Pancreas (tissue), 10 donors: Measurements from ENCODE around the gene MTG2. TPM values are rescaled to one million over a fixed set of nuclear protein-coding genes. Genes with fewer than 3 reads are reported as not detected.

Experiments used
- ATAC-seq, 4 donors: fragments of 200-7000 bp; cut with Tn5 transposase; one replicate each; pipeline versions ENCODE4 v1.8.0 to v1.9.1; 2020; ENCODE audit warnings: mild to moderate bottlenecking in 4 of 4, moderate library complexity in 4 of 4
- DNase-seq, 6 donors: peaks; one replicate each; pipeline ENCODE4 v3.0.0-alpha.2; 2020
- FAIRE-seq: peaks from 2 replicates; lab custom pipeline; 2012; peaks lifted over from hg19 to GRCh38; lab: Jason Lieb, UNC
- H3K27ac ChIP-seq, 4 donors: fragments of 200-600 bp; sonication (generic); 1 replicate in 3 of 4; 2 replicates in 1 of 4; pipeline versions ENCODE4 v1.5.0 to v1.8.0; 2020
- H3K27me3 ChIP-seq, 4 donors: fragments of 200-600 bp; one replicate each; pipeline ENCODE4 v1.8.0; 2021
- H3K36me3 ChIP-seq, 3 donors: fragments of 200-600 bp; sonication (generic) in 1 of 3; one replicate each; pipeline versions ENCODE4 v1.5.0 to v1.8.0; 2020 to 2021
- H3K4me1 ChIP-seq, 3 donors: fragments of 200-600 bp; one replicate each; pipeline ENCODE4 v1.8.0; 2021
- H3K4me3 ChIP-seq, 4 donors: fragments of 200-600 bp; sonication (generic) in 2 of 4; one replicate each; pipeline versions ENCODE4 v1.5.0 to v1.8.0; 2020 to 2021
- H3K9me3 ChIP-seq, 4 donors: fragments of 200-600 bp; one replicate each; pipeline ENCODE4 v1.8.0; 2021
- CTCF ChIP-seq, 4 donors: fragments of 200-600 bp; sonication (generic) in 3 of 4; IDR thresholded peaks; one replicate each; pipeline versions ENCODE4 v1.5.0 to v1.8.0; 2021; ENCODE audit warnings: antibody characterized with exemption in 4 of 4
- WGBS, 2 donors: extraction: QIAGEN DNeasy Blood & Tissue Kit; methylation state at CpG; one replicate each; pipeline ENCODE4 v1.1.7; 2013; 5-methylcytosine and 5-hydroxymethylcytosine counted together
- intact Hi-C, 3 donors: fragments of 100-400 bp; cut with DNase I; formaldehyde crosslinking; loops; one replicate each; pipeline versions ENCODE4 v1.11.1 to v1.14.2; 2022
- polyA plus RNA-seq, 2 donors: library from polyadenylated mRNA; stranded (reverse); fragments of 200-250 nt; gene quantifications; one replicate each; pipeline ENCODE4 v1.2.3, GENCODE V29; 2013
- total RNA-seq, 6 donors: library from RNA; stranded (reverse); fragmentation: NEBNext Ultra II Directional in 4 of 6; extraction: Animal tissue kit (Norgen Biotek cat#: 25700) in 4 of 6; gene quantifications; one replicate each; pipeline versions ENCODE4 v1.2.1 to v1.2.4, GENCODE V29; 2021 to 2023
- donor health status: healthy with polysubstance abuse.
- donor health status: DM: no; HTN: no; CAD: no; lungs with moderate emphysema.
- donor health status: DM: no; HTN: no; CAD: no.
- donor health status: control.
- donor health status: control.
- donor health status: Bipolar disorder and iron deficiency.
- donor health status: DM: yes; HTN: yes; CAD: no.
- donor health status: DM: no; HTN: no; CAD: no.
- donor health status: DM: no; HTN: no; CAD: no.
- donor health status: DM: yes; HTN: yes; CAD: no.

Gene MTG2, protein sequence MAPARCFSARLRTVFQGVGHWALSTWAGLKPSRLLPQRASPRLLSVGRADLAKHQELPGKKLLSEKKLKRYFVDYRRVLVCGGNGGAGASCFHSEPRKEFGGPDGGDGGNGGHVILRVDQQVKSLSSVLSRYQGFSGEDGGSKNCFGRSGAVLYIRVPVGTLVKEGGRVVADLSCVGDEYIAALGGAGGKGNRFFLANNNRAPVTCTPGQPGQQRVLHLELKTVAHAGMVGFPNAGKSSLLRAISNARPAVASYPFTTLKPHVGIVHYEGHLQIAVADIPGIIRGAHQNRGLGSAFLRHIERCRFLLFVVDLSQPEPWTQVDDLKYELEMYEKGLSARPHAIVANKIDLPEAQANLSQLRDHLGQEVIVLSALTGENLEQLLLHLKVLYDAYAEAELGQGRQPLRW
- total RNA-seq (10 to 100 TPM in 5 of 6 donors, 1 to 10 TPM in 1; 9.7 to 21.1 (median 13.1) TPM), polyA plus RNA-seq (10 to 100 TPM; 36.2 to 55.3 TPM)

GRCh38 chr20:62182469-62183425, at the start of gene MTG2:
TSS of gene MTG2 (plus strand) at chr20:62183028. CDS start at chr20:62193421, 10,393 bp downstream.
- Histone ChIP-seq H3K9me3 (no peaks in the 10 kb centered on the region), H3K27me3 (no peaks in the 10 kb centered on the region), H3K36me3 (peaks cover 0 to 6% (median 0%) of the 10 kb centered on the region in 3 donors), H3K4me3 (peak within 1 kb of the TSS; percentile 80 to 98 (median 97)), H3K27ac (peak within 1 kb of the TSS; percentile 82 to 90 (median 88)), H3K4me1 (peaks cover 0 to 18% (median 0%) of the 10 kb centered on the region in 3 donors)
- FAIRE-seq = no peak
- 0 to 1% methylated on average over 87 to 96 of the region's 96 CpGs for WGBS, 2 donors
- peak; percentile 98 to 99 (median 98) for ATAC-seq
- no peak for TF ChIP-seq CTCF (IDR thresholded peaks at IDR 0.05)
- intact Hi-C loops = no loop called here
- DNase-seq = peak; percentile 94 to 99 (median 94)

DNA sequence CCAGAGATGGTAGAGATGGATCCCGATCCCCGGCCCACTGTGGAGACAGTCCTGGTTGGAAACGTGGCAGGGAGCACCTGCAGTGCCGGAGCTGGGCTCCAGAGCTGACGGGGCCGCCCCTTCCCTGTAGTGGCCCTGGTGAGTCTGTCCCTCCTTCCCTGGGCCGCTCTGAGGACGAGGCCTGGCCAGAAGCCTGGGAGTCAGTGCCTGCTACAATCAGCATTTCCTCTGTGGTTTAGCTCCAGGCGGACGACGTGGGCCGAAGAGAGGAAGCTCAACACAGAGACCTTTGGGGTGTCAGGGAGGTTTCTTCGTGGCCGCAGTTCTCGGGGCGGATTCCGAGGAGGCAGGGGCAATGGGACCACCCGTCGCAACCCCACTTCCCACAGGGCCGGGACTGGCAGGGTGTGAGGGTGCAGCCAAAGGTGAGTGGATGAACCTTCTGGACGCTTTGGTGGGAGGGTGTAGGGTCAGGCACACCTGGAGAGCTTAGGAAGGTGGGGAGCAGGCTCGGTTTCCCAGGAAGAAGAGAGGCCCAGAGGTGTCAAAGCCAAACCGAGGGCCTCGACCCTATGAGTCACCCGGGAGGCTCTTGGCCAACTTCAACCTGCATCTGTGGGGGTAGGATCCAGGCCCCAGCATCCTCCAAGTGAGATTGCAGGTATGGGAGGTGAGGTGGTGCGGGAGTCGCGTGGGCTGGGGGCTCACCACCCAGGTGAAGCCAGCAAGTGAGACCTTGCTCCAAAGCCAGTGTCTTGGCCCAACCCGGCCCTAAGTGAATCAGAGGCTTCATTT, 49.6 kb upstream of the MTG2 start:
- intact Hi-C loops = no loop called here
- no peak overlapping the region for H3K4me3 ChIP-seq

DNA sequence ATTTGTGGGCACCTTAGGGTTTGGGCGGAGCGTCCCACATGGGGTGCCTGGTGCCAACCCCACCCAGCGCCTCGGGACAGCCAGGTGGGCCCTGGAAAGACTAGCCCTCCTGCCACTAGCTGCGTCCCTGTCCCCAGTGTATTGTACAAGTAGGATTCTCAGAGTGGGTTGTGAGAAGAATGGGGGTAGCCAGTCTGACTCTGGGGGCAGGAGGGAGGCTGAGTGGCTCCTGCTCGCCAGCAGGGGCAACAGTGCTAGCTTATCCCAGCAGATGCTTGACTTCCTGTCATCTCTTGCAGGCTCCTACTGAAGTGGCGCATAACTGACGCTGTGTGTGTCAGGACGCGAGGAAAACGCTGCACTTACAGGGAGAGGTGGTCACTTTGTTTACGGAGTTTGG, 49.0 kb upstream of the MTG2 start:
- intact Hi-C loops = no loop called here
- Histone ChIP-seq H3K9me3 (no peaks in the 10 kb centered on the region), H3K27me3 (no peaks in the 10 kb centered on the region), H3K4me3 (no peak overlapping the region), H3K27ac (no peak overlapping the region), H3K36me3 (peaks cover 13 to 59% (median 35%) of the 10 kb centered on the region in 3 donors), H3K4me1 (peaks cover 0 to 3% (median 0%) of the 10 kb centered on the region in 3 donors)
- no peak for DNase-seq
- peak in 1 of 4 donors; percentile 8 for ATAC-seq
- 88 to 96% methylated on average over 12 of the region's 12 CpGs for WGBS, 2 donors
- no peak for FAIRE-seq
- no peak for TF ChIP-seq CTCF (IDR thresholded peaks at IDR 0.05)

More for the DNA sequence above, 49.6 kb upstream of the MTG2 start:
- DNase-seq (no peak), FAIRE-seq (no peak), ATAC-seq (peak in 3 of 4 donors; percentile 3 to 48 (median 39))
- H3K27me3 ChIP-seq = no peaks in the 10 kb centered on the region
- no peak overlapping the region for H3K27ac ChIP-seq
- no peaks in the 10 kb centered on the region for H3K9me3 ChIP-seq
- peaks cover 0 to 3% (median 0%) of the 10 kb centered on the region in 3 donors for H3K4me1 ChIP-seq
- WGBS, 2 donors = 80 to 85% methylated on average over 27 to 29 of the region's 29 CpGs
- no peak for TF ChIP-seq CTCF (IDR thresholded peaks at IDR 0.05)
- peaks cover 8 to 59% (median 29%) of the 10 kb centered on the region in 3 donors for H3K36me3 ChIP-seq

- Histone ChIP-seq H3K4me3 (no peak overlapping the region), H3K4me1 (peaks cover 0 to 3% (median 0%) of the 10 kb centered on the region in 3 donors), H3K36me3 (peaks cover 18 to 64% (median 42%) of the 10 kb centered on the region in 3 donors), H3K27ac (no peak overlapping the region), H3K9me3 (no peaks in the 10 kb centered on the region), H3K27me3 (no peaks in the 10 kb centered on the region)
- peak in 2 of 4 donors; percentile 15 for ATAC-seq
- 41 to 42% methylated on average over 11 of the region's 11 CpGs for WGBS, 2 donors
- intact Hi-C loops = loop anchor here in 1 of 3 donors (5.0 kb wide), 1 partner anchor 122 kb away; no protein-coding TSS in a partner anchor
- DNase-seq = no peak
- FAIRE-seq = no peak
- no peak for TF ChIP-seq CTCF (IDR thresholded peaks at IDR 0.05)
Measured at GRCh38 chr20:62134735-62135231, 48.0 kb upstream of the MTG2 start.
